GM12865 (cell line): ENCODE results near the gene JAKMIP1.

ENCODE experiments used
- DNase-seq: peaks from one replicate; pipeline ENCODE4 v3.0.0; 2010; ENCODE audit warnings: low read depth
- H3K4me3 ChIP-seq: 2 replicates; pipeline ENCODE4 v1.5.1; 2011; ENCODE audit warnings: mild to moderate bottlenecking, low read depth, low read length, control low read depth
- CTCF ChIP-seq: IDR thresholded peaks from 2 replicates; pipeline ENCODE4 v1.5.1; 2011; ENCODE audit warnings: low read length, control low read depth, low read depth, inconsistent platforms; ENCODE audit not compliant: insufficient read depth; ENCODE audit errors: missing control alignments

Gene JAKMIP1

GRCh38 chr4:6157926-6158325, 42.4 kb downstream of the JAKMIP1 start:
- H3K4me3 ChIP-seq: no peak overlapping the region
- DNase-seq: no peak
- no peak for TF ChIP-seq CTCF

- no peak for TF ChIP-seq CTCF
- H3K4me3 ChIP-seq: no peak overlapping the region
- no peak for DNase-seq
Measured at GRCh38 chr4:6155996-6156750, 44.2 kb downstream of the JAKMIP1 start.

GRCh38 chr4:6154875-6155274, 45.5 kb downstream of the JAKMIP1 start:
- TF ChIP-seq CTCF: no peak
- DNase-seq: no peak
- H3K4me3 ChIP-seq: no peak overlapping the region

GRCh38 chr4:6153874-6154273, 46.5 kb downstream of the JAKMIP1 start:
- DNase-seq: no peak
- no peak for TF ChIP-seq CTCF
- H3K4me3 ChIP-seq: no peak overlapping the region

GRCh38 chr4:6152869-6153705, 47.3 kb downstream of the JAKMIP1 start:
- DNase-seq: no peak
- H3K4me3 ChIP-seq: no peak overlapping the region
- no peak for TF ChIP-seq CTCF

GRCh38 chr4:6150046-6150735, 50.2 kb downstream of the JAKMIP1 start:
- no peak for DNase-seq
- no peak for TF ChIP-seq CTCF
- no peak overlapping the region for H3K4me3 ChIP-seq
